T-cell (primary cell): Measurements from ENCODE around the gene ABL1. TPM values are rescaled to one million over a fixed set of nuclear protein-coding genes. Genes with fewer than 3 reads are reported as not detected.

Source experiments
- ATAC-seq, 4 experiments: fragments of 200-7000 bp in 3 of 4; fragments of 150-1000 bp in 1 of 4; cut with Tn5 transposase; replicated peaks in 1 of 4; 1 replicate in 3 of 4; 2 replicates in 1 of 4; pipeline ENCODE4 v1.10.0; 2021; ENCODE audit warnings: moderate library complexity in 3 of 4, mild to moderate bottlenecking in 2 of 4, moderate number of reproducible peaks in 1 of 4
- CTCF ChIA-PET, 2 donors: fragments of 300-600 bp; sonication (Branson Sonifier 250); formaldehyde crosslinking; loops; one replicate each; lab custom pipeline; 2022; ENCODE audit warnings: antibody characterized with exemption in 2 of 2; lab: Charles Lee
- POLR2A ChIA-PET, 2 donors: fragments of 300-600 bp; sonication (Branson Sonifier 250); formaldehyde crosslinking; loops; one replicate each; lab custom pipeline; 2022; ENCODE audit warnings: antibody characterized with exemption in 2 of 2; lab: Charles Lee
- DNase-seq, 35 experiments: peaks; one replicate each; pipeline versions ENCODE4 v3.0.0 to v3.0.0-alpha.2; 2013 to 2023
- H3K27ac ChIP-seq: one replicate; pipeline ENCODE4 v1.5.1; 2013; ENCODE audit warnings: low read length
- H3K27me3 ChIP-seq, 2 experiments: replicated peaks in 1 of 2; 1 replicate in 1 of 2; 2 replicates in 1 of 2; pipeline versions ENCODE4 v1.6.1 to v1.7.0; 2013; ENCODE audit warnings: low read length in 1 of 2, mixed read lengths in 1 of 2; ENCODE audit not compliant: control insufficient read depth in 2 of 2, insufficient read depth in 2 of 2; ENCODE audit errors: extremely low read depth in 1 of 2
- H3K36me3 ChIP-seq, 2 donors: 1 replicate in 1 of 2; 2 replicates in 1 of 2; pipeline versions ENCODE4 v1.6.1 to v1.7.0; 2013; ENCODE audit warnings: low read length in 1 of 2; ENCODE audit not compliant: control insufficient read depth in 2 of 2, insufficient read depth in 1 of 2; ENCODE audit errors: extremely low read depth in 1 of 2
- H3K4me1 ChIP-seq, 2 experiments: 1 replicate in 1 of 2; 2 replicates in 1 of 2; pipeline versions ENCODE4 v1.6.1 to v1.7.0; 2013; ENCODE audit warnings: low read length in 2 of 2, mixed read lengths in 1 of 2; ENCODE audit not compliant: insufficient read depth in 2 of 2, control insufficient read depth in 1 of 2; ENCODE audit errors: extremely low read depth in 1 of 2
- H3K4me3 ChIP-seq, 2 donors: 1 replicate in 1 of 2; 2 replicates in 1 of 2; pipeline versions ENCODE4 v1.5.1 to v1.7.0; 2013; ENCODE audit warnings: mild to moderate bottlenecking in 2 of 2, low read length in 1 of 2, moderate library complexity in 1 of 2; ENCODE audit not compliant: control insufficient read depth in 1 of 2; ENCODE audit errors: extremely low read depth in 1 of 2
- H3K9me3 ChIP-seq: 2 replicates; pipeline ENCODE4 v1.7.0; 2013
- H3K27ac Mint-ChIP-seq, 2 donors: one replicate each; pipeline ENCODE4 v1.8.0; 2020 to 2021; ENCODE audit warnings: mild to moderate bottlenecking in 2 of 2, mixed read lengths in 2 of 2
- H3K27me3 Mint-ChIP-seq, 2 donors: one replicate each; pipeline ENCODE4 v1.8.0; 2021 to 2022; ENCODE audit warnings: mixed read lengths in 2 of 2
- H3K36me3 Mint-ChIP-seq: one replicate; pipeline ENCODE4 v1.8.0; 2021; ENCODE audit warnings: mixed read lengths
- H3K4me1 Mint-ChIP-seq, 3 donors: one replicate each; pipeline ENCODE4 v1.8.0; 2020 to 2022; ENCODE audit warnings: mixed read lengths in 3 of 3, mild to moderate bottlenecking in 1 of 3
- H3K4me3 Mint-ChIP-seq, 3 donors: one replicate each; pipeline ENCODE4 v1.8.0; 2020 to 2022; ENCODE audit warnings: mild to moderate bottlenecking in 3 of 3, mixed read lengths in 3 of 3, moderate library complexity in 3 of 3
- H3K9me3 Mint-ChIP-seq, 3 donors: one replicate each; pipeline ENCODE4 v1.8.0; 2020 to 2022; ENCODE audit warnings: mixed read lengths in 3 of 3
- WGBS: methylation state at CpG from one replicate; pipeline ENCODE4 v1.1.5; 2013; ENCODE audit warnings: missing lambda C conversion rate; ENCODE audit not compliant: insufficient coverage; 5-methylcytosine and 5-hydroxymethylcytosine counted together
- total RNA-seq, 35 experiments: library from RNA in 6 of 35; stranded (reverse) in 6 of 35; fragments of 120-200 nt in 1 of 35; gene quantifications; one replicate each; pipeline versions ENCODE4 v1.2.1 to v1.2.4 and lab custom pipeline; 2013 to 2026

Gene ABL1
- total RNA-seq, 5 donors from 2014 or later (not counting 1 experiment from before 2014, with no cell fraction given) = 33.3 to 40.0 (median 37.7) TPM

- CTCF ChIA-PET = no interaction called here
- WGBS = 90% methylated on average over 13 of the region's 15 CpGs
Observed at GRCh38 chr9:130872093-130872492, 37.0 kb downstream of the ABL1 start.

GRCh38 chr9:130872508-130872907, 37.5 kb downstream of the ABL1 start:
- peaks cover 50% of the 10 kb centered on the region for H3K36me3 Mint-ChIP-seq
- ATAC-seq (no peak), DNase-seq (no peak)
- peaks cover 0 to 41% of the 10 kb centered on the region in 2 donors for H3K36me3 ChIP-seq
- H3K4me3 Mint-ChIP-seq = no peak overlapping the region
- no peaks in the 10 kb centered on the region for H3K4me1 ChIP-seq
- no peak overlapping the region for H3K27ac ChIP-seq
- POLR2A ChIA-PET = no interaction called here
- H3K9me3 ChIP-seq = no peaks in the 10 kb centered on the region
- no peak overlapping the region for H3K27ac Mint-ChIP-seq
- no peaks in the 10 kb centered on the region for H3K9me3 Mint-ChIP-seq
- H3K4me3 ChIP-seq = no peak overlapping the region
- H3K4me1 Mint-ChIP-seq = no peaks in the 10 kb centered on the region
- CTCF ChIA-PET = no interaction called here
- WGBS = 97% methylated on average over 8 of the region's 9 CpGs
- no peaks in the 10 kb centered on the region for H3K27me3 ChIP-seq
- H3K27me3 Mint-ChIP-seq = no peaks in the 10 kb centered on the region

More at GRCh38 chr9:130872093-130872492, 37.0 kb downstream of the ABL1 start:
- ATAC-seq = no peak
- Mint-ChIP-seq H3K9me3 (no peaks in the 10 kb centered on the region), H3K36me3 (peaks cover 47% of the 10 kb centered on the region), H3K27me3 (no peaks in the 10 kb centered on the region), H3K27ac (no peak overlapping the region), H3K4me3 (no peak overlapping the region), H3K4me1 (no peaks in the 10 kb centered on the region)
- Histone ChIP-seq H3K27ac (no peak overlapping the region), H3K9me3 (no peaks in the 10 kb centered on the region), H3K27me3 (no peaks in the 10 kb centered on the region), H3K4me3 (no peak overlapping the region), H3K4me1 (no peaks in the 10 kb centered on the region), H3K36me3 (peaks cover 0 to 41% of the 10 kb centered on the region in 2 donors)
- POLR2A ChIA-PET = no interaction called here
- DNase-seq = no peak

- DNase-seq = no peak
- CTCF ChIA-PET = no interaction called here
Observed at GRCh38 chr9:130872912-130873503, 38.0 kb downstream of the ABL1 start.

GRCh38 chr9:130873966-130874365, 38.9 kb downstream of the ABL1 start:
- Mint-ChIP-seq H3K27ac (no peak overlapping the region), H3K36me3 (peaks cover 55% of the 10 kb centered on the region), H3K4me1 (no peaks in the 10 kb centered on the region), H3K27me3 (no peaks in the 10 kb centered on the region), H3K9me3 (no peaks in the 10 kb centered on the region), H3K4me3 (no peak overlapping the region)
- H3K27me3 ChIP-seq = no peaks in the 10 kb centered on the region
- H3K27ac ChIP-seq = no peak overlapping the region
- ChIA-PET CTCF (no interaction called here), POLR2A (no interaction called here)
- no peak overlapping the region for H3K4me3 ChIP-seq
- DNase-seq = no peak
- 97% methylated on average over 4 of the region's 8 CpGs for WGBS
- peaks cover 4 to 47% of the 10 kb centered on the region in 2 donors for H3K36me3 ChIP-seq
- no peak for ATAC-seq
- no peaks in the 10 kb centered on the region for H3K9me3 ChIP-seq
- no peaks in the 10 kb centered on the region for H3K4me1 ChIP-seq

More at GRCh38 chr9:130872912-130873503, 38.0 kb downstream of the ABL1 start:
- Histone ChIP-seq H3K9me3 (no peaks in the 10 kb centered on the region), H3K4me3 (no peak overlapping the region), H3K36me3 (peaks cover 0 to 41% of the 10 kb centered on the region in 2 donors), H3K27me3 (no peaks in the 10 kb centered on the region), H3K4me1 (no peaks in the 10 kb centered on the region), H3K27ac (no peak overlapping the region)
- H3K27ac Mint-ChIP-seq = no peak overlapping the region
- 95% methylated on average over 9 of the region's 15 CpGs for WGBS
- no peak for ATAC-seq
- H3K36me3 Mint-ChIP-seq = peaks cover 50% of the 10 kb centered on the region
- H3K4me3 Mint-ChIP-seq = no peak overlapping the region
- POLR2A ChIA-PET = no interaction called here
- H3K27me3 Mint-ChIP-seq = no peaks in the 10 kb centered on the region
- H3K4me1 Mint-ChIP-seq = no peaks in the 10 kb centered on the region
- no peaks in the 10 kb centered on the region for H3K9me3 Mint-ChIP-seq

- ATAC-seq (no peak), DNase-seq (no peak)
- Mint-ChIP-seq H3K4me1 (no peaks in the 10 kb centered on the region), H3K9me3 (no peaks in the 10 kb centered on the region), H3K27ac (no peak overlapping the region), H3K27me3 (no peaks in the 10 kb centered on the region), H3K4me3 (no peak overlapping the region), H3K36me3 (peaks cover 63% of the 10 kb centered on the region)
- POLR2A ChIA-PET = no interaction called here
- Histone ChIP-seq H3K4me1 (no peaks in the 10 kb centered on the region), H3K27ac (no peak overlapping the region), H3K27me3 (no peaks in the 10 kb centered on the region), H3K36me3 (peaks cover 4 to 52% of the 10 kb centered on the region in 2 donors), H3K9me3 (no peaks in the 10 kb centered on the region), H3K4me3 (no peak overlapping the region)
- CTCF ChIA-PET = no interaction called here
- 97% methylated on average over 4 of the region's 5 CpGs for WGBS
Observed at GRCh38 chr9:130874783-130875182, 39.7 kb downstream of the ABL1 start.

- H3K4me1 ChIP-seq = no peaks in the 10 kb centered on the region
- no peaks in the 10 kb centered on the region for H3K9me3 ChIP-seq
- Mint-ChIP-seq H3K4me3 (no peak overlapping the region), H3K27ac (no peak overlapping the region), H3K9me3 (no peaks in the 10 kb centered on the region), H3K4me1 (no peaks in the 10 kb centered on the region), H3K27me3 (no peaks in the 10 kb centered on the region), H3K36me3 (peaks cover 72% of the 10 kb centered on the region)
- ChIA-PET POLR2A (no interaction called here), CTCF (no interaction called here)
- peaks cover 4 to 68% of the 10 kb centered on the region in 2 donors for H3K36me3 ChIP-seq
- WGBS = 100% methylated on average over 2 of the region's 6 CpGs
- H3K4me3 ChIP-seq = no peak overlapping the region
- ATAC-seq (no peak), DNase-seq (no peak)
- H3K27me3 ChIP-seq = no peaks in the 10 kb centered on the region
- H3K27ac ChIP-seq = no peak overlapping the region
Observed at GRCh38 chr9:130877300-130877699, 42.2 kb downstream of the ABL1 start.
